Esophagus muscularis mucosa (tissue), 4 donors: Measurements from ENCODE around the gene HOXD8.

Experiments
- CTCF ChIP-seq, 3 experiments: fragments of 200-600 bp in 2 of 3; fragments of 450-650 bp in 1 of 3; sonication (generic) in 2 of 3; IDR thresholded peaks; one replicate each; pipeline ENCODE4 v1.5.1; 2017 to 2019; ENCODE audit warnings: antibody characterized with exemption in 3 of 3, mild to moderate bottlenecking in 2 of 3, moderate library complexity in 1 of 3
- EP300 ChIP-seq: sonication (generic); formaldehyde crosslinking; IDR thresholded peaks from one replicate; pipeline ENCODE4 v1.6.1; 2017; ENCODE audit warnings: antibody characterized with exemption
- POLR2A ChIP-seq: fragments of 450-650 bp; IDR thresholded peaks from one replicate; pipeline ENCODE4 v1.6.1; 2017; ENCODE audit warnings: antibody characterized with exemption, moderate library complexity, mild to moderate bottlenecking, low read depth

- TF ChIP-seq POLR2A (no peak), CTCF (IDR thresholded peaks at IDR 0.05) (no peak), EP300 (no peak)
Measured at GRCh38 chr2:176118601-176119339, 10.7 kb upstream of the HOXD8 start.
